ENCODE measurements around the gene PKD2L2.

PKD2L2 gene

GRCh38 chr5:137894586-137894985 lies 5.3 kb downstream of the PKD2L2 start:
- no peak for TF ChIP-seq CTCF (IDR thresholded peaks at IDR 0.05)
- no peaks in the 10 kb centered on the region for H3K36me3 Mint-ChIP-seq (ENCODE audit: low read depth)
- peaks cover 12% of the 10 kb centered on the region for H3K27me3 Mint-ChIP-seq (ENCODE audit: low read depth, poor library complexity)
- no peak overlapping the region for H3K27ac Mint-ChIP-seq
- H3K9me3 Mint-ChIP-seq: no peaks in the 10 kb centered on the region
- peaks cover 10% of the 10 kb centered on the region for H3K4me1 Mint-ChIP-seq
- no peak for DNase-seq
- H3K4me3 Mint-ChIP-seq: no peak overlapping the region

- Mint-ChIP-seq H3K9me3 (no peaks in the 10 kb centered on the region), H3K4me1 (peaks cover 5% of the 10 kb centered on the region), H3K36me3 (ENCODE audit: low read depth) (no peaks in the 10 kb centered on the region), H3K4me3 (no peak overlapping the region), H3K27ac (no peak overlapping the region), H3K27me3 (ENCODE audit: low read depth, poor library complexity) (peaks cover 12% of the 10 kb centered on the region)
- TF ChIP-seq CTCF (IDR thresholded peaks at IDR 0.05): no peak
- DNase-seq: no peak
Measured at GRCh38 chr5:137896560-137896959, 7.3 kb downstream of the PKD2L2 start.

- Mint-ChIP-seq H3K36me3 (ENCODE audit: low read depth) (no peaks in the 10 kb centered on the region), H3K9me3 (no peaks in the 10 kb centered on the region)
Measured at GRCh38 chr5:137899493-137899892, 10.2 kb downstream of the PKD2L2 start.

DNA sequence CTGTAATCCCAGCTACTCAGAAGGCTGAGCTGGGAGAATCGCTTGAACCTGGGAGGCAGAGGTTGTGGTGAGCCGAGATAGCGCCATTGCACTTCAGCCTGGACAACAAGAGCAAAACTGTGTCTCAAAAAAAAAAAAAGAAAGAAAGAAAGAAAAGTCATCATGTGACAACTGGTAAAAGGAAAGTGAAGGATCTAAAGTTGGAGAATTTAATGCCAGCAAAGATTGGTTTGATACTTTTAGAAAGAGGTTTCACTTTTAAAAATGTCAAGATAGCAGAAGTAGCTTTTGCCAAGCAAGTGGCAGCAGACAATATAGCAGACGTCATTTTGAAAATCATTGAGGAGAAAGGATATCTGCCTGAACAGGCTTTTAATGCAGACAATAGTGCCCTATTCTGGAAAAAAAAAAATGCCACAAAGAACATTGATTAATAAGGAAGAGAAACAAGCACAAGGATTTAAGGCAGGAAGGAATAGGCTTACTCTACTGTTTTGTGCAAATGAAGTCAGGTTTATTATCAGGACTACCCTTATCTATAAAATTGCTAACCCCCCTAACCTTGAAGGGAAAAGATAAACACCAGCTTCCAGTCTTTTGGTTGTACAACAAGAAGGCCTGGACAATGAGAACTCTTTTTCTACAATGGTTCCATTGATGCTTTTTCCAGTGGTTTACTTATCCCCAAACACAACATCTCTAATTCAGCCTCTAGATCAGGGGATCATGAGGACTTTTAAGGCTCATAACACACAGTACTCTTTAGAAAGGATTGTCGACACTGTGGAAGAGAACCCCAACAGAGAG lies 12.0 kb downstream of the PKD2L2 start:
- TF ChIP-seq CTCF (IDR thresholded peaks at IDR 0.05): no peak

More at GRCh38 chr5:137899493-137899892, 10.2 kb downstream of the PKD2L2 start:
- Mint-ChIP-seq H3K27me3 (ENCODE audit: low read depth, poor library complexity) (peaks cover 12% of the 10 kb centered on the region), H3K4me1 (peaks cover 17% of the 10 kb centered on the region), H3K27ac (no peak overlapping the region), H3K4me3 (no peak overlapping the region)
- no peak for DNase-seq
- TF ChIP-seq CTCF (IDR thresholded peaks at IDR 0.05): no peak

GRCh38 chr5:137902408-137903133 lies 13.3 kb downstream of the PKD2L2 start:
- no peak for TF ChIP-seq CTCF (IDR thresholded peaks at IDR 0.05)
- H3K4me1 Mint-ChIP-seq: peaks cover 17% of the 10 kb centered on the region
- DNase-seq: no peak
- H3K27me3 Mint-ChIP-seq (ENCODE audit: low read depth, poor library complexity): no peaks in the 10 kb centered on the region
- no peak overlapping the region for H3K4me3 Mint-ChIP-seq
- no peak overlapping the region for H3K27ac Mint-ChIP-seq
- H3K36me3 Mint-ChIP-seq (ENCODE audit: low read depth): no peaks in the 10 kb centered on the region
- H3K9me3 Mint-ChIP-seq: no peaks in the 10 kb centered on the region

More for the DNA sequence above, 12.0 kb downstream of the PKD2L2 start:
- DNase-seq: no peak
- no peak overlapping the region for H3K27ac Mint-ChIP-seq
- H3K4me3 Mint-ChIP-seq: no peak overlapping the region
- no peaks in the 10 kb centered on the region for H3K9me3 Mint-ChIP-seq
- no peaks in the 10 kb centered on the region for H3K36me3 Mint-ChIP-seq (ENCODE audit: low read depth)
- H3K4me1 Mint-ChIP-seq: peaks cover 17% of the 10 kb centered on the region
- peaks cover 4% of the 10 kb centered on the region for H3K27me3 Mint-ChIP-seq (ENCODE audit: low read depth, poor library complexity)

Data from nephron progenitor cell (in vitro differentiated cells).